OCI-LY7 (cell line): ENCODE data around the gene CHCHD6. TPM values are rescaled to one million over a fixed set of nuclear protein-coding genes. Genes with fewer than 3 reads are reported as not detected.

ENCODE experiments used
- BruUV-seq: library from RNA; stranded (reverse); fragments of 400-500 nt; replicated peaks from 2 replicates; lab custom pipeline; 2021; lab: Mats Ljungman, UMichigan
- CTCF ChIA-PET: fragments of 300-600 bp; sonication (Branson Sonifier 250); formaldehyde crosslinking; loops from one replicate; lab custom pipeline; 2022; ENCODE audit warnings: antibody characterized with exemption; ENCODE audit not compliant: unreplicated experiment; lab: Charles Lee
- POLR2A ChIA-PET: fragments of 300-600 bp; sonication (Branson Sonifier 250); formaldehyde crosslinking; loops from one replicate; lab custom pipeline; 2022; ENCODE audit warnings: antibody characterized with exemption; lab: Charles Lee
- DNase-seq: peaks from one replicate; pipeline ENCODE4 v3.0.0-alpha.2; 2015; ENCODE audit warnings: low spot score
- H2AFZ ChIP-seq: fragments of 200-600 bp; sonication (generic), shearing (Covaris generic); 2 replicates; pipeline ENCODE4 v1.6.1; 2014; ENCODE audit warnings: mild to moderate bottlenecking, antibody characterized with exemption, low read length, moderate library complexity
- H3K27ac ChIP-seq: fragments of 200-600 bp; sonication (generic); 2 replicates; pipeline ENCODE4 v1.5.1; 2014; ENCODE audit warnings: mixed run types, low read depth, mild to moderate bottlenecking, moderate library complexity, low read length, inconsistent platforms; ENCODE audit not compliant: poor library complexity, severe bottlenecking
- H3K36me3 ChIP-seq: fragments of 200-600 bp; sonication (generic); 2 replicates; pipeline ENCODE4 v1.6.1; 2014; ENCODE audit warnings: mild to moderate bottlenecking, antibody characterized with exemption, low read length, moderate library complexity, mixed read lengths; ENCODE audit not compliant: insufficient read depth
- H3K4me1 ChIP-seq: fragments of 200-600 bp; sonication (generic); 2 replicates; pipeline ENCODE4 v1.5.1; 2014; ENCODE audit warnings: mild to moderate bottlenecking, low read length; ENCODE audit not compliant: insufficient read depth, poor library complexity, severe bottlenecking
- H3K4me2 ChIP-seq: fragments of 200-600 bp; sonication (generic); 2 replicates; pipeline ENCODE4 v1.6.1; 2014; ENCODE audit warnings: mild to moderate bottlenecking, low read length
- H3K4me3 ChIP-seq: fragments of 200-600 bp; sonication (generic); 2 replicates; pipeline ENCODE4 v1.5.1; 2014; ENCODE audit warnings: mild to moderate bottlenecking, low read depth, low read length; ENCODE audit not compliant: poor library complexity, severe bottlenecking
- H3K79me2 ChIP-seq: fragments of 200-600 bp; sonication (generic); 2 replicates; pipeline ENCODE4 v1.6.1; 2016; ENCODE audit warnings: low read depth, mild to moderate bottlenecking, low read length, moderate library complexity, mixed read lengths; ENCODE audit not compliant: insufficient read depth
- H3K9me2 ChIP-seq: fragments of 200-600 bp; sonication (generic); 2 replicates; pipeline ENCODE4 v1.6.1; 2016; ENCODE audit warnings: mild to moderate bottlenecking, low read length, mixed read lengths; ENCODE audit not compliant: insufficient read depth
- H3K9me3 ChIP-seq: fragments of 200-600 bp; sonication (generic); 2 replicates; pipeline ENCODE4 v1.6.1; 2014; ENCODE audit warnings: mild to moderate bottlenecking, mixed run types, low read length, mixed read lengths
- H4K20me1 ChIP-seq: fragments of 200-600 bp; sonication (generic); 2 replicates; pipeline ENCODE4 v1.6.1; 2014; ENCODE audit warnings: mild to moderate bottlenecking, antibody characterized with exemption, low read length, moderate library complexity, mixed read lengths; ENCODE audit not compliant: insufficient read depth
- CTCF ChIP-seq: fragments of 200-600 bp; sonication (generic); conservative IDR thresholded peaks from 2 replicates; pipeline ENCODE4 v1.5.1; 2014; ENCODE audit warnings: mild to moderate bottlenecking, antibody characterized with exemption, low read length, moderate library complexity, mixed read lengths
- EZH2phosphoT487 ChIP-seq: fragments of 200-600 bp; sonication (generic); IDR thresholded peaks from 2 replicates; pipeline ENCODE4 v1.6.1; 2018; ENCODE audit warnings: low read depth, borderline replicate concordance, mild to moderate bottlenecking, mixed run types, antibody characterized with exemption, low read length, moderate library complexity, mixed read lengths
- intact Hi-C: fragments of 100-400 bp; cut with micrococcal nuclease; formaldehyde crosslinking; loops from one replicate; pipeline ENCODE4 v1.10.0; 2022; ENCODE audit not compliant: unreplicated experiment
- total RNA-seq, 2 experiments: library from RNA; depleted of rRNA in 1 of 2; stranded (reverse); fragments of >200 nt in 1 of 2; shearing (Covaris generic) in 1 of 2; gene quantifications; 2 replicates each; pipeline ENCODE4 v1.2.3, GENCODE V29; 2014 to 2022

The CHCHD6 gene
- total RNA-seq, 2 experiments from 2014 or later, result 14.7 to 21.2 TPM

DNA sequence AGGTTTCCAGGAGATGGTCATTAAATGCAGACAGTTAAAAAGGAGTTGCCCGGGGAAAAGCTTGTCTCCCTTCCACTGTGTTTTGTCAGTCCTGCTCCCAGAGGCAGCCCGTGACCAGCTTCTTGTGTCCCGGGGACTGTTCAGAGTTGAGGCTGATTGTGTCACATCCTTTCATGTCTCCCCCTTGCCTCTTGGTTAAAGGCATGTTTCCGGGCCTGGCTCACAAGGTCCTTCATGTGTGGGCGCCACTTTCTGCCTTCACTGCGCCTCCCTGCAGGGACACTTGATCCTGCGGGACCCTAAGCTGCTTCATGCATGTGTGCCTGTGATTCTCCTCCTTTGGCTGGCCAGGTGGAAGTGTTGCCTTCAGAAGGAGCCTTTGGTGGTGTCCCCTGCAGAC is 9.2 kb downstream of the CHCHD6 start:
- Histone ChIP-seq H3K9me3 (no peaks in the 10 kb centered on the region), H3K4me1 (no peaks in the 10 kb centered on the region), H4K20me1 (no peaks in the 10 kb centered on the region; the same call in 1 of the 2 replicates), H3K9me2 (no peaks in the 10 kb centered on the region), H3K4me3 (no peak overlapping the region), H2AFZ (no peak overlapping the region), H3K27ac (no peak overlapping the region), H3K79me2 (no peaks in the 10 kb centered on the region), H3K4me2 (no peak overlapping the region), H3K36me3 (no peaks in the 10 kb centered on the region)
- ChIA-PET CTCF (no interaction called here), POLR2A (interaction anchor here (0.6 kb wide), 1 partner anchor 11 kb away, joined by 3 read pairs; no protein-coding TSS in a partner anchor)
- DNase-seq, result no peak
- TF ChIP-seq EZH2phosphoT487 (no peak), CTCF (no peak)
- intact Hi-C loops, result no loop called here
- no TSS peak for BruUV-seq

GRCh38 chr3:126714276-126714900 is 10.3 kb downstream of the CHCHD6 start:
- Histone ChIP-seq H3K27ac (no peak overlapping the region), H3K79me2 (no peaks in the 10 kb centered on the region), H2AFZ (no peak overlapping the region), H3K4me3 (no peak overlapping the region), H3K4me1 (no peaks in the 10 kb centered on the region), H3K4me2 (no peak overlapping the region), H3K36me3 (no peaks in the 10 kb centered on the region), H4K20me1 (no peaks in the 10 kb centered on the region; the same call in 1 of the 2 replicates), H3K9me2 (no peaks in the 10 kb centered on the region), H3K9me3 (no peaks in the 10 kb centered on the region)
- TF ChIP-seq CTCF, result no peak
- TF ChIP-seq EZH2phosphoT487, result no peak
- CTCF ChIA-PET, result no interaction called here
- no TSS peak for BruUV-seq
- intact Hi-C loops, result no loop called here
- DNase-seq, result no peak
- POLR2A ChIA-PET, result no interaction called here

GRCh38 chr3:126714921-126715320 is 10.9 kb downstream of the CHCHD6 start:
- intact Hi-C loops, result no loop called here
- Histone ChIP-seq H3K9me3 (no peaks in the 10 kb centered on the region), H3K36me3 (no peaks in the 10 kb centered on the region), H3K27ac (no peak overlapping the region), H4K20me1 (no peaks in the 10 kb centered on the region; the same call in 1 of the 2 replicates), H2AFZ (no peak overlapping the region), H3K79me2 (no peaks in the 10 kb centered on the region), H3K4me1 (no peaks in the 10 kb centered on the region), H3K4me3 (no peak overlapping the region), H3K4me2 (no peak overlapping the region), H3K9me2 (no peaks in the 10 kb centered on the region)
- TF ChIP-seq EZH2phosphoT487 (no peak), CTCF (no peak)
- BruUV-seq, result no TSS peak
- POLR2A ChIA-PET, result no interaction called here
- DNase-seq, result no peak
- CTCF ChIA-PET, result no interaction called here
